Esophagus muscularis mucosa (tissue), 3 donors: Measurements from ENCODE around the gene MAT2B.

Experiments used
- POLR2A ChIP-seq: fragments of 450-650 bp; IDR thresholded peaks from one replicate; pipeline ENCODE4 v1.6.1; 2017; ENCODE audit warnings: antibody characterized with exemption, moderate library complexity, mild to moderate bottlenecking, low read depth
- POLR2AphosphoS5 ChIP-seq, 2 donors: sonication (generic); formaldehyde crosslinking; IDR thresholded peaks; one replicate each; pipeline ENCODE4 v1.6.1; 2017; ENCODE audit warnings: antibody characterized with exemption in 2 of 2
- TF ChIP-seq, protein P1 (sequence below), 3 experiments: fragments of 200-600 bp in 2 of 3; fragments of 450-650 bp in 1 of 3; sonication (generic) in 2 of 3; IDR thresholded peaks; one replicate each; pipeline ENCODE4 v1.5.1; 2017 to 2019; ENCODE audit warnings: antibody characterized with exemption in 3 of 3, mild to moderate bottlenecking in 2 of 3, moderate library complexity in 1 of 3

GRCh38 chr5:163531272-163531671 is 25.9 kb downstream of the MAT2B start:
- no peak for TF ChIP-seq POLR2A
- TF ChIP-seq, protein P1, sequence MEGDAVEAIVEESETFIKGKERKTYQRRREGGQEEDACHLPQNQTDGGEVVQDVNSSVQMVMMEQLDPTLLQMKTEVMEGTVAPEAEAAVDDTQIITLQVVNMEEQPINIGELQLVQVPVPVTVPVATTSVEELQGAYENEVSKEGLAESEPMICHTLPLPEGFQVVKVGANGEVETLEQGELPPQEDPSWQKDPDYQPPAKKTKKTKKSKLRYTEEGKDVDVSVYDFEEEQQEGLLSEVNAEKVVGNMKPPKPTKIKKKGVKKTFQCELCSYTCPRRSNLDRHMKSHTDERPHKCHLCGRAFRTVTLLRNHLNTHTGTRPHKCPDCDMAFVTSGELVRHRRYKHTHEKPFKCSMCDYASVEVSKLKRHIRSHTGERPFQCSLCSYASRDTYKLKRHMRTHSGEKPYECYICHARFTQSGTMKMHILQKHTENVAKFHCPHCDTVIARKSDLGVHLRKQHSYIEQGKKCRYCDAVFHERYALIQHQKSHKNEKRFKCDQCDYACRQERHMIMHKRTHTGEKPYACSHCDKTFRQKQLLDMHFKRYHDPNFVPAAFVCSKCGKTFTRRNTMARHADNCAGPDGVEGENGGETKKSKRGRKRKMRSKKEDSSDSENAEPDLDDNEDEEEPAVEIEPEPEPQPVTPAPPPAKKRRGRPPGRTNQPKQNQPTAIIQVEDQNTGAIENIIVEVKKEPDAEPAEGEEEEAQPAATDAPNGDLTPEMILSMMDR (IDR thresholded peaks at IDR 0.05): no peak
- TF ChIP-seq POLR2AphosphoS5 (IDR thresholded peaks at IDR 0.05): no peak
